ENCODE measurements around the gene SERPING1.

DNA sequence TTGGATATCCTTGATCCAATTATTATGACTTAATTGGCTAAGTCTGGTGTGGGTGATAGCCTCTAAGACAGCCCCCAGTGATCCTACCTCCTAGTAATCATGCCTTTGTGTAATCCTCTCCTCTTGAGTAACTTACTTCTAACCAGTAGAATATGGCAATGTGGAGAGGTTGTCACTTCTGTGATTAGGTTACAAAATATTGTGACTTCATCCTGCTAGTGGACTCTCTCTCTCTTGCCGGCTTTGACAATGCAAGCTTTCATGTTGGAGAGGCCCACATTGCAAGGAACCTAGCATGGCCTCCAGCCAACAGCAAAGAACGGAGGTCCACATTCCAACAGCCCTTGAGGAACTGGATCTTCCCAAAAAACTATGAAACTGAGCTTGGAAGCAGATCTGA is 32.7 kb downstream of the SERPING1 start:
- TF ChIP-seq, protein P1, sequence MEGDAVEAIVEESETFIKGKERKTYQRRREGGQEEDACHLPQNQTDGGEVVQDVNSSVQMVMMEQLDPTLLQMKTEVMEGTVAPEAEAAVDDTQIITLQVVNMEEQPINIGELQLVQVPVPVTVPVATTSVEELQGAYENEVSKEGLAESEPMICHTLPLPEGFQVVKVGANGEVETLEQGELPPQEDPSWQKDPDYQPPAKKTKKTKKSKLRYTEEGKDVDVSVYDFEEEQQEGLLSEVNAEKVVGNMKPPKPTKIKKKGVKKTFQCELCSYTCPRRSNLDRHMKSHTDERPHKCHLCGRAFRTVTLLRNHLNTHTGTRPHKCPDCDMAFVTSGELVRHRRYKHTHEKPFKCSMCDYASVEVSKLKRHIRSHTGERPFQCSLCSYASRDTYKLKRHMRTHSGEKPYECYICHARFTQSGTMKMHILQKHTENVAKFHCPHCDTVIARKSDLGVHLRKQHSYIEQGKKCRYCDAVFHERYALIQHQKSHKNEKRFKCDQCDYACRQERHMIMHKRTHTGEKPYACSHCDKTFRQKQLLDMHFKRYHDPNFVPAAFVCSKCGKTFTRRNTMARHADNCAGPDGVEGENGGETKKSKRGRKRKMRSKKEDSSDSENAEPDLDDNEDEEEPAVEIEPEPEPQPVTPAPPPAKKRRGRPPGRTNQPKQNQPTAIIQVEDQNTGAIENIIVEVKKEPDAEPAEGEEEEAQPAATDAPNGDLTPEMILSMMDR (IDR thresholded peaks at IDR 0.05; ENCODE audit: poor library complexity, severe bottlenecking) = no peak
- no peak for TF ChIP-seq RAD21 (conservative IDR thresholded peaks at IDR 0.05)
- TF ChIP-seq POLR2AphosphoS5 (IDR thresholded peaks at IDR 0.05) = no peak
- TF ChIP-seq MXI1 (conservative IDR thresholded peaks at IDR 0.05; ENCODE audit: poor library complexity, severe bottlenecking) = no peak
